Activated CD8-positive, alpha-beta memory T cell treated with anti-CD3 and anti-CD28 coated beads for 4 hours (primary cell): ENCODE results near the gene OR7G2.

Experiments
- DNase-seq, 2 donors: peaks; one replicate each; pipeline ENCODE4 v3.0.0-alpha.2; 2020; ENCODE audit warnings: low read depth in 2 of 2

Gene OR7G2

GRCh38 chr19:9107375-9107774 is at the start of gene OR7G2:
Gene OR7G2 (minus strand): TSS chr19:9107475. CDS start chr19:9103243, 4,232 bp downstream.
- DNase-seq, result no peak

- no peak for DNase-seq
These were observed 49.0 kb upstream of the OR7G2 start for GRCh38 chr19:9156304-9156703.

GRCh38 chr19:9155591-9155990 is 48.3 kb upstream of the OR7G2 start:
- no peak for DNase-seq

GRCh38 chr19:9151367-9151766 is 44.1 kb upstream of the OR7G2 start:
- DNase-seq, result no peak

- DNase-seq, result no peak
These were observed 43.4 kb upstream of the OR7G2 start for GRCh38 chr19:9150650-9151049.

GRCh38 chr19:9149997-9150396 is 42.7 kb upstream of the OR7G2 start:
- DNase-seq, result no peak

GRCh38 chr19:9148697-9149096 is 41.4 kb upstream of the OR7G2 start:
- no peak for DNase-seq

GRCh38 chr19:9146882-9147281 is 39.6 kb upstream of the OR7G2 start:
- no peak for DNase-seq

- DNase-seq, result no peak
These were observed 37.6 kb upstream of the OR7G2 start for GRCh38 chr19:9144920-9145319.

GRCh38 chr19:9140159-9140874 is 33.0 kb upstream of the OR7G2 start, which contains the start of gene ZNF317:
Gene ZNF317 (plus strand): TSS chr19:9140397. CDS start chr19:9156017, 15,620 bp downstream.
- DNase-seq, result peak; percentile 80 to 82

- DNase-seq, result no peak
These were observed 32.4 kb upstream of the OR7G2 start for GRCh38 chr19:9139609-9140158.

GRCh38 chr19:9132422-9132821 is 25.1 kb upstream of the OR7G2 start:
- no peak for DNase-seq

GRCh38 chr19:9130965-9131364 is 23.7 kb upstream of the OR7G2 start:
- DNase-seq, result no peak

GRCh38 chr19:9128171-9128570 is 20.9 kb upstream of the OR7G2 start:
- no peak for DNase-seq

- DNase-seq, result no peak
These were observed 19.7 kb upstream of the OR7G2 start, which contains the start of gene OR7G3 for GRCh38 chr19:9126900-9127405. Gene OR7G3 (minus strand): TSS chr19:9126950. CDS start chr19:9126950, 0 bp downstream.

- DNase-seq, result no peak
These were observed 9.3 kb upstream of the OR7G2 start for GRCh38 chr19:9116547-9116946.

GRCh38 chr19:9115307-9115813 is 8.1 kb upstream of the OR7G2 start, which contains the start of gene OR7G1:
Gene OR7G1 (minus strand): TSS chr19:9115763. CDS start chr19:9115763, 0 bp downstream.
- DNase-seq, result no peak

- no peak for DNase-seq
These were observed 2.7 kb upstream of the OR7G2 start for GRCh38 chr19:9109959-9110358.

- no peak for DNase-seq
These were observed 20.5 kb downstream of the OR7G2 start, which contains the start of gene OR1M1 for GRCh38 chr19:9086761-9087160. Gene OR1M1 (plus strand): TSS chr19:9087061. CDS start chr19:9093245, 6,184 bp downstream.

GRCh38 chr19:9078651-9079050 is 28.6 kb downstream of the OR7G2 start:
- no peak for DNase-seq

- DNase-seq, result no peak
These were observed 30.4 kb downstream of the OR7G2 start for GRCh38 chr19:9076901-9077300.

- no peak for DNase-seq
These were observed 32.0 kb downstream of the OR7G2 start for GRCh38 chr19:9075064-9075949.
